HepG2 (cell line): ENCODE data around the gene CHD9. TPM values are rescaled to one million over a fixed set of nuclear protein-coding genes. Genes with fewer than 3 reads are reported as not detected.

Source experiments
- CREM ChIP-seq, 2 experiments: sonication (generic) in 1 of 2; formaldehyde crosslinking in 1 of 2; IDR thresholded peaks; 2 replicates each; pipeline versions ENCODE4 v1.4.0 to v1.6.1; 2016 to 2020; ENCODE audit warnings: antibody characterized with exemption in 1 of 2, mild to moderate bottlenecking in 1 of 2, missing genetic modification reagents in 1 of 2
- EED ChIP-seq: sonication (generic); formaldehyde crosslinking; IDR thresholded peaks from 2 replicates; pipeline ENCODE4 v1.5.0; 2020; ENCODE audit warnings: mild to moderate bottlenecking, missing genetic modification reagents
- FOSL2 ChIP-seq: sonication (generic); formaldehyde crosslinking; IDR thresholded peaks from 2 replicates; pipeline ENCODE4 v1.4.0; 2020; ENCODE audit warnings: missing genetic modification reagents
- GATAD2A ChIP-seq: IDR thresholded peaks from 2 replicates; pipeline ENCODE4 v1.6.1; 2016
- HNF4A ChIP-seq: sonication (generic); formaldehyde crosslinking; IDR thresholded peaks from 2 replicates; pipeline ENCODE4 v1.4.0; 2020; ENCODE audit warnings: missing genetic modification reagents
- MIXL1 ChIP-seq: IDR thresholded peaks from 2 replicates; pipeline ENCODE4 v1.6.1; 2016
- NFYC ChIP-seq: IDR thresholded peaks from 2 replicates; pipeline ENCODE4 v1.6.1; 2016; ENCODE audit warnings: missing genetic modification reagents, missing compliant biosample characterization
- PBX2 ChIP-seq: IDR thresholded peaks from 2 replicates; pipeline ENCODE4 v1.6.1; 2016; ENCODE audit warnings: control low read depth
- PHF20 ChIP-seq: sonication (generic); formaldehyde crosslinking; IDR thresholded peaks from 2 replicates; pipeline ENCODE4 v1.5.0; 2020; ENCODE audit warnings: mild to moderate bottlenecking, missing genetic modification reagents
- RBM39 ChIP-seq: fragments of 200-400 bp; formaldehyde crosslinking; IDR thresholded peaks from one replicate; pipeline ENCODE4 v1.6.1; 2018; ENCODE audit warnings: antibody characterized with exemption, mild to moderate bottlenecking, low read depth, low read length; ENCODE audit not compliant: poor library complexity, severe bottlenecking
- YEATS4 ChIP-seq: sonication (generic); formaldehyde crosslinking; IDR thresholded peaks from 2 replicates; pipeline ENCODE4 v1.4.0; 2020; ENCODE audit warnings: missing genetic modification reagents, borderline replicate concordance
- ZBTB1 ChIP-seq: sonication (generic); formaldehyde crosslinking; IDR thresholded peaks from 2 replicates; pipeline ENCODE4 v1.4.0; 2020; ENCODE audit warnings: missing genetic modification reagents, borderline replicate concordance
- ZNF207 ChIP-seq: fragments of 450-650 bp; IDR thresholded peaks from 2 replicates; pipeline ENCODE4 v1.6.1; 2016; ENCODE audit warnings: antibody characterized with exemption, borderline replicate concordance
- ZNF616 ChIP-seq: sonication (generic); formaldehyde crosslinking; IDR thresholded peaks from 2 replicates; pipeline ENCODE4 v1.5.0; 2020; ENCODE audit warnings: low read depth, mild to moderate bottlenecking, missing genetic modification reagents
- ZNF713 ChIP-seq: sonication (generic); formaldehyde crosslinking; IDR thresholded peaks from 2 replicates; pipeline ENCODE4 v1.4.0; 2020; ENCODE audit warnings: mild to moderate bottlenecking, missing genetic modification reagents
- ZNF737 ChIP-seq: sonication (generic); formaldehyde crosslinking; IDR thresholded peaks from 2 replicates; pipeline ENCODE4 v1.5.0; 2020; ENCODE audit warnings: missing genetic modification reagents, mild to moderate bottlenecking, borderline replicate concordance
- ZNF740 ChIP-seq: sonication (generic); formaldehyde crosslinking; IDR thresholded peaks from 2 replicates; pipeline ENCODE4 v1.4.0; 2020; ENCODE audit warnings: missing genetic modification reagents
- ZNF792 ChIP-seq: IDR thresholded peaks from 2 replicates; pipeline ENCODE4 v1.6.1; 2016
- polyA plus RNA-seq, 8 experiments: library from polyadenylated mRNA; depleted of rRNA in 3 of 8; stranded (reverse) in 7 of 8; unstranded in 1 of 8; fragments of >200 nt; fragmentation: Illumina TruSeq in 4 of 8; extraction: Trizol in 4 of 8; gene quantifications; 2 replicates each; pipeline versions ENCODE4 v1.2.1 to v1.2.3, GENCODE V29; 2011 to 2016; ENCODE audit warnings: low read depth in 4 of 8, missing spikeins in 1 of 8, mixed read lengths in 1 of 8; ENCODE audit not compliant: insufficient read depth in 1 of 8
- total RNA-seq, 5 experiments: library from RNA; depleted of rRNA; stranded (reverse); fragments of >200 nt; fragmentation: Illumina TruSeq; extraction: Trizol; gene quantifications; 2 replicates each; pipeline ENCODE4 v1.2.3, GENCODE V29; 2016; ENCODE audit warnings: low read depth in 1 of 5
- TF ChIP-seq, protein P1 (sequence below): sonication (generic); formaldehyde crosslinking; IDR thresholded peaks from 2 replicates; pipeline ENCODE4 v1.9.0; 2021; ENCODE audit warnings: missing genetic modification reagents, borderline replicate concordance
- TF ChIP-seq, protein P2 (sequence below): sonication (generic); IDR thresholded peaks from 2 replicates; pipeline ENCODE4 v1.6.1; 2016; ENCODE audit warnings: low read depth, borderline replicate concordance
- TF ChIP-seq, protein P3 (sequence below): sonication (generic); formaldehyde crosslinking; IDR thresholded peaks from 2 replicates; pipeline ENCODE4 v1.4.0; 2020; ENCODE audit warnings: low read depth, missing genetic modification reagents

CHD9 gene
- total and polyA plus RNA-seq, 2 of the 13 experiments (the other 11 are each of a cell fraction or from before 2014, with no cell fraction given), result 23.4 to 27.7 TPM

DNA sequence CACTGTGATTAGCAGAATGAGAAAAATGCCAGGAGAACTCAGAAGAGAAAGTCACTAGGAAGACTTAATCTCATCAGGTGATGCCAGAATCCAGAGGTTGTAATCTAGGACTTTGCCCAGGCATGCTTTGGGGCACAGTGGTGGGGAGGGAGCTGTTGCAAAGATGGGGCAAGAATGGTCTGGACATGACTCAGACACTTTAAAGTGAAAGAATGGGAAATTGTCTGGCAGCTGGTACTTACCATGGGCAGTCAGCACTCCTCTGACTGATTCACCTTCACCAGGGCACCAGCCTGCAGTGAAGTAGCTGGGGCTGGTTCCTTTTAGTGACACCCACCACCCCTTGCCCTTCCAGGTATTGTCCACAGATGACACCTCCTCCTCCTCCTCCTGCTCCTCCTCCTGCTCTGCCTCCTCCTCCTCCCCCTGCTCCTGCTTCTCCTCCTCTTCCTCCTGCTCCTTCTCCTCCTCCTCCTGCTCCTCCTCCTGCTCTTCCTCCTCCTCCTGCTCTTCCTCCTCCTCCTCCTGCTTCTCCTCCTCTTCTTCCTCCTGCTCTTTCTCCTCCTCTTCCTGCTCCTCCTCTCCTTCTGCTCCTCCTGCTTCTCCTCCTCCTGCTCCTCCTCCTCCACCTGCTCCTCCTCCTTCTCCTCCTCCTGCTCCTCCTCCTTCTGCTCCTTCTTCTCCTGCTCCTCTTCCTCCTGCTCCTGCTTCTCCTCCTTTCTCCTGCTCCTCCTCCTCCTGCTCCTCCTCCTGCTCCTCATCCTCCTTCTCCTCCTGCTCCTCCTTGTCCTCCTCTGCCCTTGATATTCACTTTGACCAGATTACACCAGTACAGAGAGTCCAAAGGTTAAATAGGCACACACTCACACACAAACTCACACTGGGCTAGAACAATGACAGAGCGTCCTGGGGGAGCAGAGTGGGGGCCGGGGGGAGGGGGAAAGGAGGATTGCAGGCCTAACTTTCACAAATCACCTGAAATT lies 2.0 kb upstream of the CHD9 start, which contains the start of gene CHD9NB (continued):
- no peak for TF ChIP-seq ZNF740
- no peak for TF ChIP-seq PBX2 (CRISPR knock-in tag)
- TF ChIP-seq GATAD2A (CRISPR knock-in tag), result peak; percentile 81
- no peak for TF ChIP-seq ZBTB1 (CRISPR knock-in tag)
- TF ChIP-seq, protein P1, sequence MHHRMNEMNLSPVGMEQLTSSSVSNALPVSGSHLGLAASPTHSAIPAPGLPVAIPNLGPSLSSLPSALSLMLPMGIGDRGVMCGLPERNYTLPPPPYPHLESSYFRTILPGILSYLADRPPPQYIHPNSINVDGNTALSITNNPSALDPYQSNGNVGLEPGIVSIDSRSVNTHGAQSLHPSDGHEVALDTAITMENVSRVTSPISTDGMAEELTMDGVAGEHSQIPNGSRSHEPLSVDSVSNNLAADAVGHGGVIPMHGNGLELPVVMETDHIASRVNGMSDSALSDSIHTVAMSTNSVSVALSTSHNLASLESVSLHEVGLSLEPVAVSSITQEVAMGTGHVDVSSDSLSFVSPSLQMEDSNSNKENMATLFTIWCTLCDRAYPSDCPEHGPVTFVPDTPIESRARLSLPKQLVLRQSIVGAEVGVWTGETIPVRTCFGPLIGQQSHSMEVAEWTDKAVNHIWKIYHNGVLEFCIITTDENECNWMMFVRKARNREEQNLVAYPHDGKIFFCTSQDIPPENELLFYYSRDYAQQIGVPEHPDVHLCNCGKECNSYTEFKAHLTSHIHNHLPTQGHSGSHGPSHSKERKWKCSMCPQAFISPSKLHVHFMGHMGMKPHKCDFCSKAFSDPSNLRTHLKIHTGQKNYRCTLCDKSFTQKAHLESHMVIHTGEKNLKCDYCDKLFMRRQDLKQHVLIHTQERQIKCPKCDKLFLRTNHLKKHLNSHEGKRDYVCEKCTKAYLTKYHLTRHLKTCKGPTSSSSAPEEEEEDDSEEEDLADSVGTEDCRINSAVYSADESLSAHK (CRISPR knock-in tag), result no peak
- no peak for TF ChIP-seq CREM (IDR thresholded peaks at IDR 0.05)
- no peak for TF ChIP-seq CREM (CRISPR knock-in tag; IDR thresholded peaks at IDR 0.05)
- no peak for TF ChIP-seq NFYC
- no peak for TF ChIP-seq EED (CRISPR knock-in tag)
- TF ChIP-seq ZNF792 (CRISPR knock-in tag), result 0 out of 2 replicates have a peak, but pooled peaks have one; percentile 15
- TF ChIP-seq, protein P2, sequence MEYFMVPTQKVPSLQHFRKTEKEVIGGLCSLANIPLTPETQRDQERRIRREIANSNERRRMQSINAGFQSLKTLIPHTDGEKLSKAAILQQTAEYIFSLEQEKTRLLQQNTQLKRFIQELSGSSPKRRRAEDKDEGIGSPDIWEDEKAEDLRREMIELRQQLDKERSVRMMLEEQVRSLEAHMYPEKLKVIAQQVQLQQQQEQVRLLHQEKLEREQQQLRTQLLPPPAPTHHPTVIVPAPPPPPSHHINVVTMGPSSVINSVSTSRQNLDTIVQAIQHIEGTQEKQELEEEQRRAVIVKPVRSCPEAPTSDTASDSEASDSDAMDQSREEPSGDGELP, result peak; percentile 18; the same call in 1 of the 2 replicates
- TF ChIP-seq RBM39, result peak; percentile 31
- TF ChIP-seq PHF20, result no peak
- no peak for TF ChIP-seq ZNF737 (CRISPR knock-in tag)
- peak; percentile 95 for TF ChIP-seq FOSL2 (CRISPR knock-in tag)
- TF ChIP-seq, protein P3, sequence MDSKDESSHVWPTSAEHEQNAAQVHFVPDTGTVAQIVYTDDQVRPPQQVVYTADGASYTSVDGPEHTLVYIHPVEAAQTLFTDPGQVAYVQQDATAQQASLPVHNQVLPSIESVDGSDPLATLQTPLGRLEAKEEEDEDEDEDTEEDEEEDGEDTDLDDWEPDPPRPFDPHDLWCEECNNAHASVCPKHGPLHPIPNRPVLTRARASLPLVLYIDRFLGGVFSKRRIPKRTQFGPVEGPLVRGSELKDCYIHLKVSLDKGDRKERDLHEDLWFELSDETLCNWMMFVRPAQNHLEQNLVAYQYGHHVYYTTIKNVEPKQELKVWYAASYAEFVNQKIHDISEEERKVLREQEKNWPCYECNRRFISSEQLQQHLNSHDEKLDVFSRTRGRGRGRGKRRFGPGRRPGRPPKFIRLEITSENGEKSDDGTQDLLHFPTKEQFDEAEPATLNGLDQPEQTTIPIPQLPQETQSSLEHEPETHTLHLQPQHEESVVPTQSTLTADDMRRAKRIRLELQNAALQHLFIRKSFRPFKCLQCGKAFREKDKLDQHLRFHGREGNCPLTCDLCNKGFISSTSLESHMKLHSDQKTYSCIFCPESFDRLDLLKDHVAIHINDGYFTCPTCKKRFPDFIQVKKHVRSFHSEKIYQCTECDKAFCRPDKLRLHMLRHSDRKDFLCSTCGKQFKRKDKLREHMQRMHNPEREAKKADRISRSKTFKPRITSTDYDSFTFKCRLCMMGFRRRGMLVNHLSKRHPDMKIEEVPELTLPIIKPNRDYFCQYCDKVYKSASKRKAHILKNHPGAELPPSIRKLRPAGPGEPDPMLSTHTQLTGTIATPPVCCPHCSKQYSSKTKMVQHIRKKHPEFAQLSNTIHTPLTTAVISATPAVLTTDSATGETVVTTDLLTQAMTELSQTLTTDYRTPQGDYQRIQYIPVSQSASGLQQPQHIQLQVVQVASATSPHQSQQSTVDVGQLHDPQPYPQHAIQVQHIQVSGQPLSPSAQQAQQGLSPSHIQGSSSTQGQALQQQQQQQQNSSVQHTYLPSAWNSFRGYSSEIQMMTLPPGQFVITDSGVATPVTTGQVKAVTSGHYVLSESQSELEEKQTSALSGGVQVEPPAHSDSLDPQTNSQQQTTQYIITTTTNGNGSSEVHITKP (CRISPR knock-in tag), result 0 out of 2 replicates have a peak, but pooled peaks have one; percentile 13
- 0 out of 2 replicates have a peak, but pooled peaks have one; percentile 21 for TF ChIP-seq ZNF207
- no peak for TF ChIP-seq YEATS4 (CRISPR knock-in tag)
- no peak for TF ChIP-seq ZNF713 (CRISPR knock-in tag)
- TF ChIP-seq MIXL1 (CRISPR knock-in tag), result peak; percentile 52; the same call in 1 of the 2 replicates
- TF ChIP-seq ZNF616 (CRISPR knock-in tag), result no peak
- peak; percentile 86 for TF ChIP-seq HNF4A (CRISPR knock-in tag)
